GM18519 (cell line): ENCODE data around the gene OR2AG2.

ENCODE experiments used
- ATAC-seq: cut with Tn5 transposase; IDR thresholded peaks from one replicate; pipeline ENCODE4 v1.9.1; 2021; ENCODE audit warnings: mild to moderate bottlenecking, moderate library complexity; ENCODE audit not compliant: unreplicated experiment, low FRiP score

Gene OR2AG2

GRCh38 chr11:6742260-6742659, 29.5 kb downstream of the OR2AG2 start:
- ATAC-seq = no peak

GRCh38 chr11:6738590-6738989, 33.2 kb downstream of the OR2AG2 start:
- no peak for ATAC-seq

- peak; percentile 72 for ATAC-seq
These were observed 33.8 kb downstream of the OR2AG2 start for GRCh38 chr11:6737872-6738466.

GRCh38 chr11:6736495-6737121, 35.2 kb downstream of the OR2AG2 start:
- ATAC-seq = no peak

- no peak for ATAC-seq
These were observed 36.5 kb downstream of the OR2AG2 start for GRCh38 chr11:6735306-6735705.

GRCh38 chr11:6734616-6735015, 37.2 kb downstream of the OR2AG2 start:
- ATAC-seq = no peak

GRCh38 chr11:6733326-6734275, 38.2 kb downstream of the OR2AG2 start:
- no peak for ATAC-seq

- ATAC-seq = no peak
These were observed 43.6 kb downstream of the OR2AG2 start for GRCh38 chr11:6727971-6728760.

GRCh38 chr11:6725386-6725896, 46.3 kb downstream of the OR2AG2 start:
- no peak for ATAC-seq

- ATAC-seq = no peak
These were observed 47.8 kb downstream of the OR2AG2 start for GRCh38 chr11:6724013-6724412.

GRCh38 chr11:6721343-6721742, 50.4 kb downstream of the OR2AG2 start:
- no peak for ATAC-seq

- no peak for ATAC-seq
These were observed 52.2 kb downstream of the OR2AG2 start for GRCh38 chr11:6719576-6719975.

- ATAC-seq = no peak
These were observed 54.4 kb downstream of the OR2AG2 start for GRCh38 chr11:6717426-6717825.
